ENCODE results near the gene ACO2.
A peak's percentile ranks its signal among the peaks of the same experiment; 100 is the strongest.

Gene ACO2

DNA sequence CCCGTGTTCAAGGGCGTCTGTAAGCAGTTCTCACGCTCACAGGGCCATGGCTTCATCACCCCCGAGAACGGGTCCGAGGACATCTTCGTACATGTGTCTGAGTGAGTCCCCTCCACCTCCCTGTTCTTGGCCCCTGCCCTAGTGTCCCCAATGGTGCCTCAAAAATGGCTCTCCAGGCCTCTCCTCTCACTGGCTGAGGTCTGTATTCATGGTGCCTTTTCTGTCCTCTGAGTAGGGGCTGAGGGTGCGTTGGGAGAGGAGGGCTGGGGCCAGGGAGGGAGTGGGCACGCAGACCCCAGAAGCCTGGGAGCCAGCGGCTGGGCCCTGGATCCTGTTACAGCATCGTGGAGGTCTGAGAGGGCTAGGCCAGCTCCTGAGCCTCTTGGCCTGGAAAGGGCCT is 104.8 kb downstream of the ACO2 start:
- DNase-seq: no peak

DNA sequence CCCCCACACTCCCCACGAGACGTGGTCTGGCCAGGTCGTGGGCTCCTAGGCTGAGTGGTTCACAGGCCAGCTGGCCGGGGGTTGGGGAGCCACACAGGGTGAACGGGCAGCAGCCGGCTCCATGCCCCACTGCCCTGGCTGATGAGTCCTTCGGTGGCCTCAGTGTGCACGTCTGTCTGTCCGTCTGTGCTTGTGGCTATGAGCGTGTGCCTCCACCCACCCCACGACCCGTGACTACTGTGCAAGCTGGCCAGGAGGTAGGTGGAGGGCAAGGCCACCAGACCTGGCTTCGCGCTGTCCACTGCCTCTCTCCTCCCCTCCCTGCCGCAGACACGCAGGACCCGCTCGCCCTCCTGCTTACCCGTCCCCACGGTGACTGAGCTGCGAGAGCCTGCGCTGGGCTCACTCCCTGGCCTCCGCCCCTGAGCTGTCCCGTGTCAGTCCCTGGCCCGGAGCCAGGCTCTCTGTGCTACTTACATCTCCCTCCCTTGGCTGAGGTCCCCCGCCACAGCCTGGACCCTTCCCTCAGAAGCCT is 106.0 kb downstream of the ACO2 start:
- DNase-seq: no peak

DNA sequence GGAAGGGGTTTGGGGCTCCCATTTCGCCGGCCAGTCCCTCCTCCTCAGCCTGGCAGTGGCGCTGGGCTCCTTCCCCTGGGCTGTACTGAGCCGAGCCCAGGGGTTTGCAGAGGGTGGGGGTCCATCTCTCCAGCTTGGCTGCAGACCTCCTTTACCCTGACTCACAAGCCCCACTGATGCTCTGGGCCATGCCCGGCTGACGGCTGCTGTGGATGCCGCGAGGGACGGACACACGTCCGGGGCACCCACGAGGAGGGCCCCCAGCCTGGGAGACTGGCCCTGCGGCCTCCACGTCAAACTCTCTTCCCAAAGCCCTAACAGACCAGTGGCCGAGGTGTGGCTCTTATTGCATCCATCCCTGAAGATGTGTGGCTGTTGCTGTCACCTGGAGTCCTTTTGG is 106.6 kb downstream of the ACO2 start:
- DNase-seq: no peak

DNA sequence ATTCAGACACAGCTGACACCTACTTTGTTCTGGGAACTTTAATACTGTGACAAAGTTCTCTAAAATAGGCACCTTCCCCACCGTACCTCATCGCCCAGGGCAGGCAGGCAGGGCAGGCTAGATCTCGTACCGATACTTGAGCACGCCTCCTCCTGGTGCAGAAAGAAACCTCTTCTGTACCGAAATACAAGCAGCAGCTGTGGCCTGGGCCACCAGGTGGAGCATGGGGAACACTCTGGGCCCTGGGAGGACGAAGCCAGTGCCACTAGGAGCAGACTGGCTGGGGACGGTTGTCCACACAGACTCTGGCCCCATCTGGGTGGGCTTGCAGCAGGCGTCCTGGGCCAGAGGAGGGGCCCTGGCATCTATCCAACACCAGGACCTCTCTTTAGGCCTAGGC is 108.0 kb downstream of the ACO2 start:
- peak; percentile 76 for DNase-seq

DNA sequence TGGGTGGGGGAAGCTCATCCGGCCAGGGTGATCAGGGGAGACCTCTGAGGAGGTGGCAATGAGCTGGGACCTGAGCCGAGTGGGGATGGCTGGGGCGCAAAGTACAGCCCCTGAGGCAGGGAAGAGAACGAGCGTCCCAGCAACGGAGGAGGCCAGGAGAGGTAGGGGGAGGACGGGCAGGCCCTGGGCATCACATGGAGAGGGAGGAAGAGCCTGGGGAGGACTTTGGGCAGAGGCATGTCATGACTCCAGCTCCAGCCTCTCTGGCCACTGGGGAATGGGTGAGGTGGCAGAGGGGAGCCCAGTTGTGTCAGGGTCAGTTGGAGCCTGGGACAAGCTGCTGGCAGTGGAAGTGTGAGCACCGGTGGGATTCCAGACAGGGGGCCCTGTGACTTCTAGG is 109.2 kb downstream of the ACO2 start:
- DNase-seq: no peak
